ENCODE measurements around the gene LDB2.

DNA sequence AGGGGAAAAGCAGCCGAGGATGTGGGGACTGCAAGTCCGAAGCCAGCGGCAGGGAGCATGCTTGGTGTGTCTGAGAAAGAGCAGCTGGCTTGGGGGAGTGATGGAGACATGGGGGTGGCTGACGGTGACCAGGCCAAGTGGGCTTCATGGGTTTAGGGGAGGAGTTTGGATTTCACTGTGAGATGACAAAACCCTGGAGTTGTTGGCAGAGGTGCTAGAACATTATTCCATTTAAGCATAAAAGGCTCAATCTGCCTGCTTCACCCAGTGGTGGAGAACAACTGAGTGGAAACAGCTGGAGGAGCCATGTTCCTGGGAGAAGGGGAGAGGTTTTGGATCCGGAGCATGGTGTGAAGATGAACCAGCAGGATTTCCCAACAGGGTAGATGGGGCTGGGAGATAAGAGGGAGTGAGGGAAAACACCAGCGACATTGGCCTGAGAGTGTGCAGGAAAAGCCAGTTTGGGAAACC lies 354.2 kb downstream of the LDB2 start:
- TF ChIP-seq, protein P1, sequence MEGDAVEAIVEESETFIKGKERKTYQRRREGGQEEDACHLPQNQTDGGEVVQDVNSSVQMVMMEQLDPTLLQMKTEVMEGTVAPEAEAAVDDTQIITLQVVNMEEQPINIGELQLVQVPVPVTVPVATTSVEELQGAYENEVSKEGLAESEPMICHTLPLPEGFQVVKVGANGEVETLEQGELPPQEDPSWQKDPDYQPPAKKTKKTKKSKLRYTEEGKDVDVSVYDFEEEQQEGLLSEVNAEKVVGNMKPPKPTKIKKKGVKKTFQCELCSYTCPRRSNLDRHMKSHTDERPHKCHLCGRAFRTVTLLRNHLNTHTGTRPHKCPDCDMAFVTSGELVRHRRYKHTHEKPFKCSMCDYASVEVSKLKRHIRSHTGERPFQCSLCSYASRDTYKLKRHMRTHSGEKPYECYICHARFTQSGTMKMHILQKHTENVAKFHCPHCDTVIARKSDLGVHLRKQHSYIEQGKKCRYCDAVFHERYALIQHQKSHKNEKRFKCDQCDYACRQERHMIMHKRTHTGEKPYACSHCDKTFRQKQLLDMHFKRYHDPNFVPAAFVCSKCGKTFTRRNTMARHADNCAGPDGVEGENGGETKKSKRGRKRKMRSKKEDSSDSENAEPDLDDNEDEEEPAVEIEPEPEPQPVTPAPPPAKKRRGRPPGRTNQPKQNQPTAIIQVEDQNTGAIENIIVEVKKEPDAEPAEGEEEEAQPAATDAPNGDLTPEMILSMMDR (IDR thresholded peaks at IDR 0.05): no peak
- TF ChIP-seq EZH2 (IDR thresholded peaks at IDR 0.05; ENCODE audit: borderline replicate concordance, insufficient read depth, low read depth, low read length, poor library complexity, severe bottlenecking): no peak
